Adipocyte (in vitro differentiated cells): ENCODE data around the gene SCD5.

Experiments used
- DNase-seq: peaks from one replicate; pipeline ENCODE4 v3.0.0-alpha.2; 2015; ENCODE audit warnings: low read depth
- H3K27me3 ChIP-seq: replicated peaks from 2 replicates; pipeline ENCODE4 v1.7.0; 2013; ENCODE audit warnings: mild to moderate bottlenecking, low read length, moderate library complexity; ENCODE audit not compliant: control insufficient read depth, insufficient read depth
- H3K36me3 ChIP-seq: 2 replicates; pipeline ENCODE4 v1.7.0; 2013; ENCODE audit warnings: low read length, mild to moderate bottlenecking, moderate library complexity; ENCODE audit not compliant: control insufficient read depth, insufficient read depth, severe bottlenecking
- H3K4me1 ChIP-seq: 2 replicates; pipeline ENCODE4 v1.7.0; 2013; ENCODE audit warnings: mild to moderate bottlenecking, low read length, moderate library complexity; ENCODE audit not compliant: control insufficient read depth, insufficient read depth
- H3K4me3 ChIP-seq: 2 replicates; pipeline ENCODE4 v1.7.0; 2013; ENCODE audit warnings: mild to moderate bottlenecking, low read length, moderate library complexity
- H3K9ac ChIP-seq: 2 replicates; pipeline ENCODE4 v1.7.0; 2013; ENCODE audit warnings: mild to moderate bottlenecking, low read length, moderate library complexity
- H3K9me3 ChIP-seq: 2 replicates; pipeline ENCODE4 v1.7.0; 2013; ENCODE audit warnings: mild to moderate bottlenecking, low read length, moderate library complexity; ENCODE audit not compliant: control insufficient read depth

Gene SCD5

GRCh38 chr4:82593411-82593810 is 205.2 kb downstream of the SCD5 start:
- DNase-seq, result no peak

GRCh38 chr4:82592639-82593038 is 206.0 kb downstream of the SCD5 start:
- no peak for DNase-seq
- no peaks in the 10 kb centered on the region for H3K4me1 ChIP-seq
- peaks cover 48% of the 10 kb centered on the region for H3K27me3 ChIP-seq
- H3K9me3 ChIP-seq, result no peaks in the 10 kb centered on the region
- H3K36me3 ChIP-seq, result no peaks in the 10 kb centered on the region
- no peak overlapping the region for H3K9ac ChIP-seq
- no peak overlapping the region for H3K4me3 ChIP-seq

More at GRCh38 chr4:82593411-82593810, 205.2 kb downstream of the SCD5 start:
- H3K9me3 ChIP-seq, result no peaks in the 10 kb centered on the region
- no peaks in the 10 kb centered on the region for H3K4me1 ChIP-seq
- no peaks in the 10 kb centered on the region for H3K36me3 ChIP-seq
- H3K27me3 ChIP-seq, result peaks cover 56% of the 10 kb centered on the region
- H3K4me3 ChIP-seq, result no peak overlapping the region
- H3K9ac ChIP-seq, result no peak overlapping the region

- H3K4me1 ChIP-seq, result no peaks in the 10 kb centered on the region
- H3K27me3 ChIP-seq, result peaks cover 45% of the 10 kb centered on the region
- no peak overlapping the region for H3K9ac ChIP-seq
- no peaks in the 10 kb centered on the region for H3K9me3 ChIP-seq
- DNase-seq, result no peak
- no peak overlapping the region for H3K4me3 ChIP-seq
- H3K36me3 ChIP-seq, result no peaks in the 10 kb centered on the region
Measured at GRCh38 chr4:82591592-82591991, 207.0 kb downstream of the SCD5 start.

- H3K9ac ChIP-seq, result no peak overlapping the region
- H3K4me3 ChIP-seq, result no peak overlapping the region
- peaks cover 52% of the 10 kb centered on the region for H3K27me3 ChIP-seq
- H3K4me1 ChIP-seq, result no peaks in the 10 kb centered on the region
- DNase-seq, result no peak
- H3K9me3 ChIP-seq, result no peaks in the 10 kb centered on the region
- no peaks in the 10 kb centered on the region for H3K36me3 ChIP-seq
Measured at GRCh38 chr4:82589756-82590155, 208.8 kb downstream of the SCD5 start.

- Histone ChIP-seq H3K9me3 (no peaks in the 10 kb centered on the region), H3K9ac (no peak overlapping the region), H3K4me3 (no peak overlapping the region), H3K36me3 (no peaks in the 10 kb centered on the region), H3K4me1 (no peaks in the 10 kb centered on the region), H3K27me3 (peaks cover 46% of the 10 kb centered on the region)
- peak; percentile 18 for DNase-seq
Measured at GRCh38 chr4:82588771-82589270, 209.8 kb downstream of the SCD5 start.

GRCh38 chr4:82587826-82588540 is 210.6 kb downstream of the SCD5 start:
- Histone ChIP-seq H3K36me3 (no peaks in the 10 kb centered on the region), H3K9me3 (no peaks in the 10 kb centered on the region), H3K4me3 (no peak overlapping the region), H3K9ac (no peak overlapping the region), H3K27me3 (peaks cover 40% of the 10 kb centered on the region), H3K4me1 (no peaks in the 10 kb centered on the region)
- no peak for DNase-seq

GRCh38 chr4:82585690-82586435 is 212.7 kb downstream of the SCD5 start:
- DNase-seq, result no peak
- peaks cover 23% of the 10 kb centered on the region for H3K27me3 ChIP-seq

GRCh38 chr4:82584931-82585330 is 213.7 kb downstream of the SCD5 start:
- Histone ChIP-seq H3K4me1 (no peaks in the 10 kb centered on the region), H3K36me3 (no peaks in the 10 kb centered on the region), H3K4me3 (no peak overlapping the region), H3K9ac (no peak overlapping the region), H3K27me3 (peaks cover 14% of the 10 kb centered on the region), H3K9me3 (no peaks in the 10 kb centered on the region)
- no peak for DNase-seq

More at GRCh38 chr4:82585690-82586435, 212.7 kb downstream of the SCD5 start:
- H3K36me3 ChIP-seq, result no peaks in the 10 kb centered on the region
- H3K9ac ChIP-seq, result no peak overlapping the region
- H3K9me3 ChIP-seq, result no peaks in the 10 kb centered on the region
- no peaks in the 10 kb centered on the region for H3K4me1 ChIP-seq
- H3K4me3 ChIP-seq, result no peak overlapping the region

- H3K4me3 ChIP-seq, result no peak overlapping the region
- H3K9ac ChIP-seq, result no peak overlapping the region
- H3K36me3 ChIP-seq, result no peaks in the 10 kb centered on the region
- H3K4me1 ChIP-seq, result no peaks in the 10 kb centered on the region
- peaks cover 13% of the 10 kb centered on the region for H3K27me3 ChIP-seq
- H3K9me3 ChIP-seq, result no peaks in the 10 kb centered on the region
- DNase-seq, result no peak
Measured at GRCh38 chr4:82583897-82584587, 214.6 kb downstream of the SCD5 start.

GRCh38 chr4:82579932-82580331 is 218.7 kb downstream of the SCD5 start:
- Histone ChIP-seq H3K4me3 (no peak overlapping the region), H3K36me3 (no peaks in the 10 kb centered on the region), H3K4me1 (no peaks in the 10 kb centered on the region), H3K9ac (no peak overlapping the region), H3K27me3 (peaks cover under 1% of the 10 kb centered on the region), H3K9me3 (no peaks in the 10 kb centered on the region)
- DNase-seq, result no peak
